Measurements from ENCODE around the gene LARP1.
"Not testable (repeated sequence)": the region's sequence is repeated elsewhere in the genome, so short reads cannot be mapped to it uniquely, and the experiment has no call there.

LARP1 gene

DNA sequence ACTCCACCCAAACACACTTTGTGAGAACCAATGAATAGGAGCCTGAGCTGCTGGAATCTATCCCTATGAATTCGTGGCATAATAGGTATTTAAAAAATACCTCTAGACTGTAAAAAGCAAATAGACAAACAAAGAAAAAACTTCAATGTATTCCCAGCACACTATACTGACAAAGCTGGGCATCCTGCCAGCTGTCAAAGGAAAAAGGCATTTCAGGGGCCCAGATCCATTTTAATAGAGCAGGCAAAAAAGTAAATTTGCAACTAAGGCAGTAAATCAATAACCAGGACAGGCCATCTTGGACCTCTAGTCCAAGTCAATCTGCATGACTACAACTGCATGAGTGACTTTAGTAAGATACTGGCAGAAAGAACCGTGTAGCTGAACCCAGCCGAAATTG lies 25.6 kb upstream of the LARP1 start:
- no peak overlapping the region for H3K27ac ChIP-seq
- H3K36me3 ChIP-seq: no peaks in the 10 kb centered on the region
- no peak overlapping the region for H3K4me3 ChIP-seq (ENCODE audit: low read depth, low read length)
- DNase-seq: no peak
- TF ChIP-seq, protein P1, sequence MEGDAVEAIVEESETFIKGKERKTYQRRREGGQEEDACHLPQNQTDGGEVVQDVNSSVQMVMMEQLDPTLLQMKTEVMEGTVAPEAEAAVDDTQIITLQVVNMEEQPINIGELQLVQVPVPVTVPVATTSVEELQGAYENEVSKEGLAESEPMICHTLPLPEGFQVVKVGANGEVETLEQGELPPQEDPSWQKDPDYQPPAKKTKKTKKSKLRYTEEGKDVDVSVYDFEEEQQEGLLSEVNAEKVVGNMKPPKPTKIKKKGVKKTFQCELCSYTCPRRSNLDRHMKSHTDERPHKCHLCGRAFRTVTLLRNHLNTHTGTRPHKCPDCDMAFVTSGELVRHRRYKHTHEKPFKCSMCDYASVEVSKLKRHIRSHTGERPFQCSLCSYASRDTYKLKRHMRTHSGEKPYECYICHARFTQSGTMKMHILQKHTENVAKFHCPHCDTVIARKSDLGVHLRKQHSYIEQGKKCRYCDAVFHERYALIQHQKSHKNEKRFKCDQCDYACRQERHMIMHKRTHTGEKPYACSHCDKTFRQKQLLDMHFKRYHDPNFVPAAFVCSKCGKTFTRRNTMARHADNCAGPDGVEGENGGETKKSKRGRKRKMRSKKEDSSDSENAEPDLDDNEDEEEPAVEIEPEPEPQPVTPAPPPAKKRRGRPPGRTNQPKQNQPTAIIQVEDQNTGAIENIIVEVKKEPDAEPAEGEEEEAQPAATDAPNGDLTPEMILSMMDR (IDR thresholded peaks at IDR 0.05; ENCODE audit: low read depth, low read length): no peak
- H3K9me3 ChIP-seq (ENCODE audit: severe bottlenecking): no peaks in the 10 kb centered on the region
- H3K27me3 ChIP-seq (ENCODE audit: insufficient read depth, low read depth, severe bottlenecking): no peaks in the 10 kb centered on the region

DNA sequence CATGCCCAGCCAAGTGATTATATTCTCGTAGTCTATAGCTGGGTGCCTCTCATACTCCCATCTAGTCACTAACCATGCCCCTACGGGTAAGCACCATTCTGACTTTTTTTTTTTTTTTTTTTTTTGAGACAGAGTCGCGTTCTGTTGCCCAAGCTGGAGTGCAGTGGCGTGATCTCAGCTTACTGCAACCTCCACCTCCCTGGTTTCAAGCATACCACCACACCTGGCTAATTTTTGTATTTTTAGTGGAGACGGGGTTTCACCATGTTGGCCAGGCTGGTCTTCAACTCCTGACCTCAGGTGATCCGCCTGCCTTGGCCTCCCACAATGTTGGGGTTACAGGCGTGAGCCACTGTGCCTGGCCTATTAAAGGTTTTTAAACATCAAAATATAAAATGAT lies 24.4 kb upstream of the LARP1 start:
- H3K27ac ChIP-seq; H3K4me3 ChIP-seq (ENCODE audit: low read depth, low read length); H3K36me3 ChIP-seq; DNase-seq; H3K27me3 ChIP-seq (ENCODE audit: insufficient read depth, low read depth, severe bottlenecking); H3K9me3 ChIP-seq (ENCODE audit: severe bottlenecking): not testable (repeated sequence)

DNA sequence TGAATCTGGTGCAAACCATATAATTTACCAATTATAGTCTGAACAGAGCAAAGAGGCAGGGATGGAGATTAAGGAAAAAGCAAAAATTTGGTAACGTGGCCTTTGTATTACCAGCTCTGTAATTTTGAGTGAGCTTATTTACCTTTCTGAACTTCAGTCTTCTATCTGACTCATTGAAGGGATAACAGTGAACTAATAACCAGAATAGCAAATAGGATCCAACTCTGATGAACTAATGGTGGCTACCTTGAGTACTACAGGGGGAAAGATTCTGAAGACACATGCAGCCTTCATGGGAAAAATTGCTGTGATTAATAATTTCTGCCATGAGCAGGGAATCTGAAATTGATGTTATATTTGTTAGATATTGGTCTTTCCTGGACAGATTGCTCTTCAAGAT lies 23.0 kb upstream of the LARP1 start:
- no peaks in the 10 kb centered on the region for H3K27me3 ChIP-seq (ENCODE audit: insufficient read depth, low read depth, severe bottlenecking)
- TF ChIP-seq, protein P1 (IDR thresholded peaks at IDR 0.05; ENCODE audit: low read depth, low read length): no peak
- H3K9me3 ChIP-seq (ENCODE audit: severe bottlenecking): no peaks in the 10 kb centered on the region
- H3K4me3 ChIP-seq (ENCODE audit: low read depth, low read length): no peak overlapping the region
- no peak for DNase-seq
- H3K36me3 ChIP-seq: no peaks in the 10 kb centered on the region
- no peak overlapping the region for H3K27ac ChIP-seq

DNA sequence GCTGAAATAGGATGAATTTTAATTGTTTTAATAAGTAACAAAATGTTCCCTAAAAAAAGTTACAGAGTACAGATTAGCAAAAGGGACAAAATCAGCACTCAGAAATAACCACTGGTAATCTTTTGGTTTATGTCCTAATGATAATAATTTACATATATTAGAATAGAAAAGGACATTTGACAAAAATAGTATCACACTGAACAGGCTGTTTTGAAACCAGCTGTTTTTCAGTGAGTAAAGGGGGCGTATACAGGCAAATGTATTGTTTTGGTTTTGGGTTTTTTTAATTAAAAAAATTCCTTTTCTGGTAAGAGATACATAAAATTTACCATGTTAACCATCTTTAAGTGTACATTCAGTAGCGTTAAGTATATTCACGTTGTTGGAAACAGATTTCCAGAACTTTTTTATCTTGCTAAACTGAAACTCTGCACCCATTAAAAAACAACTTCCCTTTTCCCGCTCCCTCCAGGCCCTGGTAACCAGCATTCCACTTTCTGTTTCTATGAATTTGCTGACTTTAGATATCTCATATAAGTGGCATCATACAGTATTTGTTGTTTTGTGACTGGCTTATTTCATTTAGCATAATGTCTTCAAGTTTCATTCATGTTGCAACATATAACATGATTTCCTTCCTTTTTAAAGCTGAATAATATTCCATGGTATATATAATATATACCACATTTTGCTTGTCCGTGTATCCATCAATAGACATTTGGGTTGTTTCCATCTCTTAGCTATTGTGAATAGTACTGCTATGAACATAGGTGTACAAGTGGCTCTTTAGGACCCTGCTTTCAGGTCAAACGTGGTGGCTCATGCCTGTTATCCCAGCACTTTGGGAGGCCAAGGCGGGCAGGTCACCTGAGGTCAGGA lies 20.6 kb upstream of the LARP1 start:
- DNase-seq: no peak
- TF ChIP-seq, protein P1 (IDR thresholded peaks at IDR 0.05; ENCODE audit: low read depth, low read length): no peak

DNA sequence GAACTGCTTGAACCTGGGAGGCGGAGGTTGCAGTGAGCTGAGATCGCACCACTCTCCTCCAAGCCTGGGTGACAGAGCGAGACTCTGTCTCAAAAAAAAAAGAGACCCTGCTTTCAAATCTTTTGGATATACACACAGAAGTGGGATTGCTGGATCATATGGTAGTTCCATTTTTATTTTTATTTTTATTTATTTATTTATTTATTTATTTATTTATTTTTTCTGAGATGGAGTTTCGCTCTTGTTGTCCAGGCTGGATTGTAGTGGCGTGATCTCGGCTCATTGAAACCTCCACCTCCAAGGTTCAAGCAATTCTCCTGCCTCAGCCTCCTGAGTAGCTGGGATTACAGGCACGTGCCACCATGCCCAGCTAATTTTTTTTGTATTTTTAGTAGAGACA lies 19.8 kb upstream of the LARP1 start:
- H3K4me3 ChIP-seq (ENCODE audit: low read depth, low read length); DNase-seq: not testable (repeated sequence)

More for the DNA sequence above, 20.6 kb upstream of the LARP1 start:
- H3K4me3 ChIP-seq (ENCODE audit: low read depth, low read length): no peak overlapping the region
- no peaks in the 10 kb centered on the region for H3K36me3 ChIP-seq
- H3K27ac ChIP-seq: no peak overlapping the region
- no peaks in the 10 kb centered on the region for H3K9me3 ChIP-seq (ENCODE audit: severe bottlenecking)
- H3K27me3 ChIP-seq (ENCODE audit: insufficient read depth, low read depth, severe bottlenecking): no peaks in the 10 kb centered on the region

DNA sequence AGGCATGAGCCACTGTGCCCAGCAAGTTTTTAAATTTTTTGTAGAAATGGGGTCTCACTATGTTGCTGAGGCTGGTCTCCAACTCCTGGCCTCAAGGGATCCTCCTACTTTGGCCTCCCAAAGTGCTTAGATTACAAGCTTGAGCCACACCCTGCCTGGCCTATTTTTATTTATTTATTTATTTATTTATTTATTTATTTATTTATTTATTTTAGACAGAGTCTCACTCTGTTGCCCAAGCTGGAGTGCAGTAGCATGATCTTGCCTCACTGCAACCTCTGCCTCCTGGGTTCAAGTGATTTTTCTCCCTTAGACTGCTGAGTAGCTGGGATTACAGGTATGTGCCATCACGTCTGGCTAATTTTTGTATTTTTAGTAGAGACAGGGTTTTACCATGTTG lies 18.8 kb upstream of the LARP1 start:
- not testable (repeated sequence) for H3K4me3 ChIP-seq (ENCODE audit: low read depth, low read length); H3K36me3 ChIP-seq; DNase-seq; H3K27ac ChIP-seq; H3K9me3 ChIP-seq (ENCODE audit: severe bottlenecking); H3K27me3 ChIP-seq (ENCODE audit: insufficient read depth, low read depth, severe bottlenecking)

More for the DNA sequence above, 19.8 kb upstream of the LARP1 start:
- H3K27me3 ChIP-seq (ENCODE audit: insufficient read depth, low read depth, severe bottlenecking); H3K9me3 ChIP-seq (ENCODE audit: severe bottlenecking); H3K27ac ChIP-seq; H3K36me3 ChIP-seq: not testable (repeated sequence)

DNA sequence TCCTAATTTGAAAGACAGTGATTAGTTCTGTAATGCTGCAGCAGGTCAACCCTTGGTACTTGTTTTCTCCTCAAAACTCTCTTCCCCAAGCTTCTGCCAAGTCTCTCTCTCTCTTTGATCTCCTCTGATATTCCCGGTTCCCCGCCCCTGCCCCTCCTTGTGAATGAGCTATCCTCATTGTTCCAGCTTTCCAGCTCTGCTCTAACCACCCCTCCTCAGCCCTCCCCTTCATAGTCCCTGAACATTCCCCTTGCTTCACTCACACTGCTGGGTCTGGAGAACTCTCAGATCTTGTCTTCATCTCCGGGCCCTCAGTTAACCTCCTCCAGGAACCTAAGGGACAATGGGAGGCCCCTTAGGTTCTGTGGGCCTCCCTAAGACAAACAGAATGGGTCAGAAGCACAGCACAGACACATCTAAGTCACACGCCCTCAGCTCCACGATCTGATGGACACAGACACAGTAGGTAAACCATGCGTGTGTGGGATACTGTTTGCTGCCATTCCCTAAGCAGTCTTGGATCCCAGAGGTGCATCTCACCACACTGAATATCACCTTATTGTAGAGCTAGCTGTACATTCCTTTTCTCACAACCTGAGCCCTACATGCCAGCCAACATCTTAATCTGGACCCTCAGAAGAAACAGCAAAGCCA lies 17.4 kb upstream of the LARP1 start:
- no peaks in the 10 kb centered on the region for H3K27me3 ChIP-seq (ENCODE audit: insufficient read depth, low read depth, severe bottlenecking)
- H3K27ac ChIP-seq: no peak overlapping the region
- no peak for DNase-seq
- H3K9me3 ChIP-seq (ENCODE audit: severe bottlenecking): no peaks in the 10 kb centered on the region
- no peaks in the 10 kb centered on the region for H3K36me3 ChIP-seq
- no peak overlapping the region for H3K4me3 ChIP-seq (ENCODE audit: low read depth, low read length)
- TF ChIP-seq, protein P1 (IDR thresholded peaks at IDR 0.05; ENCODE audit: low read depth, low read length): no peak
